Urinary bladder (tissue), 4 donors: ENCODE results near the gene MRPS2. TPM values are rescaled to one million over a fixed set of nuclear protein-coding genes. Genes with fewer than 3 reads are reported as not detected.
"Not testable (repeated sequence)": the region's sequence is repeated elsewhere in the genome, so short reads cannot be mapped to it uniquely, and the experiment has no call there.

Experiments
- DNase-seq: peaks from one replicate; pipeline ENCODE4 v3.0.0-alpha.2; 2015; ENCODE audit errors: extremely low spot score
- H3K27ac ChIP-seq: one replicate; pipeline ENCODE4 v1.5.1; 2013; ENCODE audit warnings: low read depth, mild to moderate bottlenecking, moderate library complexity
- H3K36me3 ChIP-seq: one replicate; pipeline ENCODE4 v1.6.1; 2013; ENCODE audit warnings: mild to moderate bottlenecking, moderate library complexity; ENCODE audit not compliant: insufficient read depth
- H3K4me1 ChIP-seq: one replicate; pipeline ENCODE4 v1.6.1; 2013; ENCODE audit warnings: mild to moderate bottlenecking, moderate library complexity; ENCODE audit not compliant: insufficient read depth
- H3K4me3 ChIP-seq: one replicate; pipeline ENCODE4 v1.5.1; 2013; ENCODE audit warnings: low read depth, low read length
- WGBS: extraction: QIAGEN DNeasy Blood & Tissue Kit; methylation state at CpG from one replicate; pipeline ENCODE4 v1.1.7; 2013; 5-methylcytosine and 5-hydroxymethylcytosine counted together
- polyA plus RNA-seq: library from polyadenylated mRNA; stranded (reverse); fragments of 200-250 nt; gene quantifications from one replicate; pipeline ENCODE4 v1.2.3, GENCODE V29; 2013
- total RNA-seq: library from RNA; depleted of rRNA; stranded (reverse); fragments of >200 nt; gene quantifications from one replicate; pipeline ENCODE4 v1.2.3, GENCODE V29; 2014
- donor health status: healthy with polysubstance abuse.
- donor health status: healthy.

MRPS2 gene
- total and polyA plus RNA-seq, 2 donors, result 8.6 to 56.7 TPM

- DNase-seq, result no peak
- Histone ChIP-seq H3K4me1 (no peaks in the 10 kb centered on the region), H3K27ac (no peak overlapping the region), H3K4me3 (no peak overlapping the region), H3K36me3 (no peaks in the 10 kb centered on the region)
- WGBS, result 77% methylated on average over 11 of the region's 11 CpGs
Measured at GRCh38 chr9:135521608-135522095, 21.2 kb downstream of the MRPS2 start.

GRCh38 chr9:135522137-135522877 lies 21.8 kb downstream of the MRPS2 start:
- WGBS, result 54% methylated on average over 16 of the region's 16 CpGs
- no peak for DNase-seq

GRCh38 chr9:135522931-135523330 lies 22.4 kb downstream of the MRPS2 start:
- WGBS, result 60% methylated on average over 17 of the region's 17 CpGs

More at GRCh38 chr9:135522137-135522877, 21.8 kb downstream of the MRPS2 start:
- Histone ChIP-seq H3K36me3 (no peaks in the 10 kb centered on the region), H3K4me1 (no peaks in the 10 kb centered on the region), H3K27ac (no peak overlapping the region), H3K4me3 (no peak overlapping the region)

GRCh38 chr9:135523521-135524129 lies 23.1 kb downstream of the MRPS2 start:
- Histone ChIP-seq H3K36me3 (no peaks in the 10 kb centered on the region), H3K27ac (no peak overlapping the region), H3K4me1 (no peaks in the 10 kb centered on the region), H3K4me3 (no peak overlapping the region)
- 58% methylated on average over 21 of the region's 21 CpGs for WGBS
- no peak for DNase-seq

More at GRCh38 chr9:135522931-135523330, 22.4 kb downstream of the MRPS2 start:
- DNase-seq, result no peak
- Histone ChIP-seq H3K36me3 (no peaks in the 10 kb centered on the region), H3K4me3 (no peak overlapping the region), H3K4me1 (no peaks in the 10 kb centered on the region), H3K27ac (no peak overlapping the region)

- WGBS, result 63% methylated on average over 27 of the region's 27 CpGs
Measured at GRCh38 chr9:135524130-135524861, 23.8 kb downstream of the MRPS2 start.

GRCh38 chr9:135525241-135526088 lies 25.0 kb downstream of the MRPS2 start:
- DNase-seq, result no peak
- Histone ChIP-seq H3K36me3 (no peaks in the 10 kb centered on the region), H3K4me3 (no peak overlapping the region), H3K27ac (no peak overlapping the region), H3K4me1 (no peaks in the 10 kb centered on the region)
- WGBS, result 79% methylated on average over 31 of the region's 31 CpGs

More at GRCh38 chr9:135524130-135524861, 23.8 kb downstream of the MRPS2 start:
- H3K27ac ChIP-seq, result no peak overlapping the region
- no peak for DNase-seq
- H3K4me3 ChIP-seq, result no peak overlapping the region
- no peaks in the 10 kb centered on the region for H3K4me1 ChIP-seq
- no peaks in the 10 kb centered on the region for H3K36me3 ChIP-seq

- WGBS, result 68% methylated on average over 11 of the region's 11 CpGs
Measured at GRCh38 chr9:135526089-135526729, 25.7 kb downstream of the MRPS2 start.

GRCh38 chr9:135526730-135527571 lies 26.5 kb downstream of the MRPS2 start:
- Histone ChIP-seq H3K36me3 (no peaks in the 10 kb centered on the region), H3K4me3 (no peak overlapping the region), H3K4me1 (no peaks in the 10 kb centered on the region), H3K27ac (no peak overlapping the region)
- DNase-seq, result no peak
- WGBS, result 62% methylated on average over 30 of the region's 30 CpGs

More at GRCh38 chr9:135526089-135526729, 25.7 kb downstream of the MRPS2 start:
- Histone ChIP-seq H3K4me3 (no peak overlapping the region), H3K4me1 (no peaks in the 10 kb centered on the region), H3K27ac (no peak overlapping the region), H3K36me3 (no peaks in the 10 kb centered on the region)
- DNase-seq, result no peak

GRCh38 chr9:135528842-135529435 lies 28.5 kb downstream of the MRPS2 start:
- not testable (repeated sequence) for H3K4me3 ChIP-seq, H3K27ac ChIP-seq, DNase-seq, H3K4me1 ChIP-seq, H3K36me3 ChIP-seq
- 91% methylated on average over 10 of the region's 10 CpGs for WGBS

- Histone ChIP-seq H3K36me3 (no peaks in the 10 kb centered on the region), H3K4me1 (no peaks in the 10 kb centered on the region), H3K27ac (no peak overlapping the region), H3K4me3 (no peak overlapping the region)
- DNase-seq, result no peak
- 74% methylated on average over 5 of the region's 5 CpGs for WGBS
Measured at GRCh38 chr9:135530146-135530545, 29.7 kb downstream of the MRPS2 start.

GRCh38 chr9:135531096-135531495 lies 30.6 kb downstream of the MRPS2 start:
- Histone ChIP-seq H3K4me1 (no peaks in the 10 kb centered on the region), H3K27ac (no peak overlapping the region), H3K4me3 (no peak overlapping the region), H3K36me3 (no peaks in the 10 kb centered on the region)
- no peak for DNase-seq
- WGBS, result 93% methylated on average over 10 of the region's 10 CpGs

GRCh38 chr9:135533113-135533512 lies 32.6 kb downstream of the MRPS2 start:
- 91% methylated on average over 3 of the region's 3 CpGs for WGBS
- H3K27ac ChIP-seq, result no peak overlapping the region
- DNase-seq, result no peak

More at GRCh38 chr9:135533113-135533512, 32.6 kb downstream of the MRPS2 start:
- no peaks in the 10 kb centered on the region for H3K4me1 ChIP-seq
- no peaks in the 10 kb centered on the region for H3K36me3 ChIP-seq
- H3K4me3 ChIP-seq, result no peak overlapping the region
